Panc1 (cell line): ENCODE data around the gene EGFR. TPM values are rescaled to one million over a fixed set of nuclear protein-coding genes. Genes with fewer than 3 reads are reported as not detected.
A peak's percentile ranks its signal among the peaks of the same experiment; 100 is the strongest.

Experiments used
- ATAC-seq: fragments of 200-7000 bp; cut with Tn5 transposase; 2 replicates; pipeline ENCODE4 v1.9.1; 2020; ENCODE audit warnings: mild to moderate bottlenecking, moderate library complexity
- BruUV-seq: library from RNA; stranded (reverse); fragments of 400-500 nt; replicated peaks from 2 replicates; lab custom pipeline; 2021; lab: Mats Ljungman, UMichigan
- CTCF ChIA-PET: fragments of 300-600 bp; sonication (Branson Sonifier 250); formaldehyde crosslinking; loops from one replicate; lab custom pipeline; 2022; ENCODE audit warnings: antibody characterized with exemption; lab: Charles Lee
- POLR2A ChIA-PET: fragments of 300-600 bp; sonication (Branson Sonifier 250); formaldehyde crosslinking; loops from one replicate; lab custom pipeline; 2022; ENCODE audit warnings: antibody characterized with exemption; lab: Charles Lee
- DNase-seq: peaks from one replicate; pipeline ENCODE4 v3.0.0-alpha.2; 2010; ENCODE audit warnings: low read depth, low spot score
- H3K27ac ChIP-seq: 2 replicates; pipeline ENCODE4 v1.5.1; 2011; ENCODE audit warnings: mild to moderate bottlenecking, low read length, inconsistent platforms
- H3K27me3 ChIP-seq: fragments of 200-500 bp; sonication (Bioruptor generic); 2 replicates; pipeline ENCODE4 v1.6.0; 2014; ENCODE audit warnings: low read length, inconsistent platforms; ENCODE audit not compliant: control insufficient read depth, insufficient read depth
- H3K36me3 ChIP-seq: fragments of 200-500 bp; sonication (Bioruptor generic); 2 replicates; pipeline ENCODE4 v1.5.1; 2014; ENCODE audit warnings: inconsistent platforms, mild to moderate bottlenecking, low read length, moderate library complexity; ENCODE audit not compliant: control insufficient read depth, insufficient read depth
- H3K4me1 ChIP-seq: 2 replicates; pipeline ENCODE4 v1.5.1; 2011; ENCODE audit warnings: inconsistent platforms, mild to moderate bottlenecking, low read length, moderate library complexity; ENCODE audit not compliant: control insufficient read depth, insufficient read depth
- H3K4me3 ChIP-seq, 2 experiments: 2 replicates each; pipeline ENCODE4 v1.5.1; 2011 to 2012; ENCODE audit warnings: low read depth in 2 of 2, low read length in 2 of 2, mild to moderate bottlenecking in 2 of 2, inconsistent platforms in 1 of 2, moderate library complexity in 1 of 2
- H3K9me3 ChIP-seq: fragments of 200-500 bp; sonication (Bioruptor generic); 2 replicates; pipeline ENCODE4 v1.5.1; 2014; ENCODE audit warnings: low read depth, mild to moderate bottlenecking, inconsistent platforms, low read length, moderate library complexity; ENCODE audit not compliant: control insufficient read depth, insufficient read depth
- POLR2AphosphoS5 ChIP-seq: IDR thresholded peaks from 2 replicates; pipeline ENCODE4 v1.6.1; 2012; ENCODE audit warnings: mild to moderate bottlenecking, low read depth, low read length, moderate library complexity
- SIN3A ChIP-seq: IDR thresholded peaks from 2 replicates; pipeline ENCODE4 v1.6.1; 2012; ENCODE audit warnings: low read depth, mild to moderate bottlenecking, low read length, moderate library complexity, borderline replicate concordance; ENCODE audit not compliant: insufficient read depth
- TCF7L2 ChIP-seq: IDR thresholded peaks from 2 replicates; pipeline ENCODE4 v1.6.1; 2011; ENCODE audit warnings: mild to moderate bottlenecking, low read depth, low read length, inconsistent platforms
- in situ Hi-C: cut with HindIII; loops from 2 replicates; pipeline ENCODE4 v1.10.0; 2016; ENCODE audit warnings: low sequenced_read_pairs, low pct_unique_long_range_greater_than_20kb
- intact Hi-C: fragments of 100-400 bp; cut with micrococcal nuclease; formaldehyde crosslinking; loops from one replicate; pipeline ENCODE4 v1.10.0; 2022; ENCODE audit not compliant: unreplicated experiment
- total RNA-seq: library from RNA; stranded (reverse); gene quantifications from one replicate; pipeline ENCODE4 v1.2.1, GENCODE V29; 2021; ENCODE audit not compliant: unreplicated experiment
- TF ChIP-seq, protein P1 (sequence below), 2 experiments: IDR thresholded peaks; 2 replicates each; pipeline ENCODE4 v1.6.1; 2011 to 2012; ENCODE audit warnings: low read depth in 2 of 2, control low read depth in 1 of 2, low read length in 1 of 2, mild to moderate bottlenecking in 1 of 2, moderate library complexity in 1 of 2; ENCODE audit not compliant: insufficient read depth in 1 of 2

EGFR gene
- total RNA-seq, 1 experiment from 2014 or later: 156 TPM

DNA sequence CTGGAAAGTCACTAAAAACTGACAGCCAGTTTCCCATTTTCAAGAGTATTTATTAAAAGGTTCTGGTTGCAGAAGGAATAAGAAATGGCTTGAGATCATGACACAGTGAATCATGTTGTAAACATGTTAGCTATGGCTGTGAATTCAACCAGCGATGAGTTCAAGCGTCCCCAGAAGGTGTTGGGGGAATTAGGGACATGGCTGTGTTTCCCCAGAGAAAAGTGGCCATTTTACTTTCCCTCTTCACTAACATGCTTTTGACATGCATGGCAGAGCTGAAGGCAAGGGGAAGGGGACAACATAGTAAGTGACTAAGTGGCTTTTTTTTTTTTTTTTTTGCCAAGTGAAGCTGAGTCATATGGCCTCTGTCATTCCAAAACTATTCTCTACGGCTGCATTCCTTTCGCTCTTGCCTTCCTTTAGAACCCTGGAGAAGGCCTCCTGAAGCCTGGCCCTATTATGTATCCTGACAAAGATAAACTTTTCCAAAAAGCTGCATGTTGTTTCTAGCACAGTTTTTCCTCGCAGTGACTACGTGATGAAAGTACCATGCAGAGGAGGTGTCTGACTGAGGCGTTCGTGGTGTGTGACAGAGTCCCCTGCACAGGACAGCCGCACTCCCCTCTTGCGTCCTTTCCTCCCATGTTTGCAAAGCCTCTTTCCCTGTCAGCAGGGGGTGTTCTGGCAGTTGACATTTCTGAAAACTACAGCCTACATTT is 46.9 kb downstream of the EGFR start:
- H3K4me1 ChIP-seq: peaks cover 99% of the 10 kb centered on the region
- intact Hi-C loops (loop anchor here (2.0 to 5.0 kb wide), 2 partner anchors 187 to 277 kb away; no protein-coding TSS in a partner anchor), in situ Hi-C loops (no loop called here)
- no peaks in the 10 kb centered on the region for H3K9me3 ChIP-seq
- peak overlapping the region; percentile 100 for H3K27ac ChIP-seq
- DNase-seq (peak; percentile 95), ATAC-seq (peak; percentile 72)
- CTCF ChIA-PET: interaction anchor here (0.6 to 2.2 kb wide), 3 partner anchors 15 to 269 kb away, joined by 3 to 5 read pairs (median 3); no protein-coding TSS in a partner anchor
- H3K27me3 ChIP-seq: no peaks in the 10 kb centered on the region
- no TSS peak for BruUV-seq
- no peaks in the 10 kb centered on the region; the same call in 1 of the 2 replicates for H3K36me3 ChIP-seq
- peak overlapping the region; percentile 10 to 48 for H3K4me3 ChIP-seq
- POLR2A ChIA-PET: interaction anchor here (0.6 to 2.1 kb wide), 6 partner anchors 9 to 499 kb away, joined by 3 to 14 read pairs (median 4); partner anchors contain the start of gene EGFR
- TF ChIP-seq SIN3A: 0 out of 2 replicates have a peak, but pooled peaks have one; percentile 56
- TF ChIP-seq POLR2AphosphoS5: peak; percentile 19; the same call in 1 of the 2 replicates
- TF ChIP-seq, protein P1, sequence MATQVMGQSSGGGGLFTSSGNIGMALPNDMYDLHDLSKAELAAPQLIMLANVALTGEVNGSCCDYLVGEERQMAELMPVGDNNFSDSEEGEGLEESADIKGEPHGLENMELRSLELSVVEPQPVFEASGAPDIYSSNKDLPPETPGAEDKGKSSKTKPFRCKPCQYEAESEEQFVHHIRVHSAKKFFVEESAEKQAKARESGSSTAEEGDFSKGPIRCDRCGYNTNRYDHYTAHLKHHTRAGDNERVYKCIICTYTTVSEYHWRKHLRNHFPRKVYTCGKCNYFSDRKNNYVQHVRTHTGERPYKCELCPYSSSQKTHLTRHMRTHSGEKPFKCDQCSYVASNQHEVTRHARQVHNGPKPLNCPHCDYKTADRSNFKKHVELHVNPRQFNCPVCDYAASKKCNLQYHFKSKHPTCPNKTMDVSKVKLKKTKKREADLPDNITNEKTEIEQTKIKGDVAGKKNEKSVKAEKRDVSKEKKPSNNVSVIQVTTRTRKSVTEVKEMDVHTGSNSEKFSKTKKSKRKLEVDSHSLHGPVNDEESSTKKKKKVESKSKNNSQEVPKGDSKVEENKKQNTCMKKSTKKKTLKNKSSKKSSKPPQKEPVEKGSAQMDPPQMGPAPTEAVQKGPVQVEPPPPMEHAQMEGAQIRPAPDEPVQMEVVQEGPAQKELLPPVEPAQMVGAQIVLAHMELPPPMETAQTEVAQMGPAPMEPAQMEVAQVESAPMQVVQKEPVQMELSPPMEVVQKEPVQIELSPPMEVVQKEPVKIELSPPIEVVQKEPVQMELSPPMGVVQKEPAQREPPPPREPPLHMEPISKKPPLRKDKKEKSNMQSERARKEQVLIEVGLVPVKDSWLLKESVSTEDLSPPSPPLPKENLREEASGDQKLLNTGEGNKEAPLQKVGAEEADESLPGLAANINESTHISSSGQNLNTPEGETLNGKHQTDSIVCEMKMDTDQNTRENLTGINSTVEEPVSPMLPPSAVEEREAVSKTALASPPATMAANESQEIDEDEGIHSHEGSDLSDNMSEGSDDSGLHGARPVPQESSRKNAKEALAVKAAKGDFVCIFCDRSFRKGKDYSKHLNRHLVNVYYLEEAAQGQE (IDR thresholded peaks at IDR 0.05; ENCODE audit: insufficient read depth in 1 of 2, low read depth in 2 of 2, low read length in 1 of 2): no peak

DNA sequence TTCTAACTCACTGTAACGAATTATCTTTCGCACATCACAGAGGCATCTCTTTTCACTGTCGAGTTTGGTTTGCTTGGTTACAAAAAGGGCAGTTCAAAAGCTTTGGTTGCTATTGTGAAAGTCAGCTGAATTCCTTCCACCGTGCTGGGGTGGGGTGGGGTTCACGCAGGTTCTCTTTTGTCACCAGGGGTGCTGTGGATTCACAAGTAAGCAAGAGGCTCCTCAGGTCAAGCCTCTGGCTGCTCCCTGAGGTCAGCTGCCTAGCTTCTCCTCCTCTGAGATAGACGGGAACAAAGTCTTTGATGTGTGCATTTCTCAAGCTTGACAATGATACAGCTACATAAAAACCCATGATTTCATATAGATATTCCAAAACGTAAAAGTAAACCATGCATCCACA is 47.7 kb downstream of the EGFR start:
- H3K4me3 ChIP-seq: peak overlapping the region in 1 of 2 experiments; percentile 48; a peak in 1 of 4 replicates
- CTCF ChIA-PET: interaction anchor here (2.2 kb wide), 1 partner anchor 189 kb away, joined by 5 read pairs; no protein-coding TSS in a partner anchor
- in situ Hi-C loops (no loop called here), intact Hi-C loops (loop anchor here (5.0 kb wide), 1 partner anchor 186 kb away; no protein-coding TSS in a partner anchor)
- H3K9me3 ChIP-seq: no peaks in the 10 kb centered on the region
- no peak for TF ChIP-seq POLR2AphosphoS5
- TF ChIP-seq, protein P1 (IDR thresholded peaks at IDR 0.05; ENCODE audit: insufficient read depth in 1 of 2, low read depth in 2 of 2, low read length in 1 of 2): no peak
- peak; percentile 81 for TF ChIP-seq TCF7L2
- no TSS peak for BruUV-seq
- H3K27ac ChIP-seq: peak overlapping the region; percentile 100
- H3K4me1 ChIP-seq: peaks cover 99% of the 10 kb centered on the region
- DNase-seq (no peak), ATAC-seq (0 out of 2 replicates have a peak, but pooled peaks have one; percentile 11)
- POLR2A ChIA-PET: interaction anchor here (0.8 to 2.1 kb wide), 4 partner anchors 9 to 64 kb away, joined by 3 to 14 read pairs (median 4); partner anchors contain the start of gene EGFR
- H3K27me3 ChIP-seq: no peaks in the 10 kb centered on the region
- no peaks in the 10 kb centered on the region; the same call in 1 of the 2 replicates for H3K36me3 ChIP-seq
